BLaER1 (cell line): ENCODE data around the gene TMTC4.

ENCODE experiments used
- H3K27ac ChIP-seq: shearing (Covaris generic); formaldehyde crosslinking; 2 replicates; pipeline ENCODE4 v1.8.1; 2022
- H3K27me3 ChIP-seq: shearing (Covaris generic); formaldehyde crosslinking; 2 replicates; pipeline ENCODE4 v1.8.1; 2022
- H3K36me3 ChIP-seq: shearing (Covaris generic); formaldehyde crosslinking; 2 replicates; pipeline ENCODE4 v1.8.1; 2022
- H3K4me1 ChIP-seq: shearing (Covaris generic); formaldehyde crosslinking; 2 replicates; pipeline ENCODE4 v1.8.1; 2022
- H3K4me2 ChIP-seq: shearing (Covaris generic); formaldehyde crosslinking; 2 replicates; pipeline ENCODE4 v1.8.1; 2022
- H3K4me3 ChIP-seq: shearing (Covaris generic); formaldehyde crosslinking; 2 replicates; pipeline ENCODE4 v1.8.1; 2022
- H3K9ac ChIP-seq: shearing (Covaris generic); formaldehyde crosslinking; 2 replicates; pipeline ENCODE4 v1.8.1; 2022
- H3K9me3 ChIP-seq: shearing (Covaris generic); formaldehyde crosslinking; 2 replicates; pipeline ENCODE4 v1.8.1; 2022
- H4K20me1 ChIP-seq: shearing (Covaris generic); formaldehyde crosslinking; 2 replicates; pipeline ENCODE4 v1.8.1; 2022
- Cebpa-rat ChIP-seq: shearing (Covaris generic); IDR thresholded peaks from 2 replicates; pipeline ENCODE4 v1.8.1; 2022

TMTC4 gene

GRCh38 chr13:100610391-100611347 is 63.9 kb downstream of the TMTC4 start:
- Histone ChIP-seq H3K4me3 (no peak overlapping the region), H3K4me1 (peaks cover 11% of the 10 kb centered on the region), H3K27me3 (no peaks in the 10 kb centered on the region), H3K4me2 (peak overlapping the region; percentile 7; the same call in 1 of the 2 replicates), H3K27ac (no peak overlapping the region), H3K9ac (no peak overlapping the region), H3K9me3 (no peaks in the 10 kb centered on the region), H4K20me1 (no peaks in the 10 kb centered on the region), H3K36me3 (peaks cover 59% of the 10 kb centered on the region)
- no peak for TF ChIP-seq Cebpa-rat

DNA sequence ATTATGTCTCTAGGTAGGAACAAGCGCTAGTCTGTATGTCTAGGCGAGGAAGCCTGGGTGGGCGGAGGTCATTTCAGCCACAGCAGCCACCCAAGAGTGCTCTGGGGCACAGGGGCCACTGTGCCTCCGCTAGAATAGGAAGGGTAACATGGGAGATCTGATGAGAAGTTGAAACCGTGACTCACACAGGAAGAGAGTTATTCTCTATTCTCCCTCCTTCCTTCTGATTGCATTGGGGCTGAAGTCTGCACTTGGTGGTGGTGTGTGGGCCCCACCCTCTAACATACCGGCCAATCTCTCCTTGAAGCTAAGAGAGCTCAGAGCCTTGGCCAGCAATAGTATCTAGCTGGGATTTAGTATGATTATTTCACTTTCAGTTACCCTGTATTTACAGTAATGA is 65.7 kb downstream of the TMTC4 start:
- H3K4me2 ChIP-seq = no peak overlapping the region
- peaks cover 11% of the 10 kb centered on the region for H3K4me1 ChIP-seq
- no peak overlapping the region for H3K4me3 ChIP-seq
- peaks cover 68% of the 10 kb centered on the region for H3K36me3 ChIP-seq
- H4K20me1 ChIP-seq = no peaks in the 10 kb centered on the region
- TF ChIP-seq Cebpa-rat = no peak
- no peak overlapping the region for H3K9ac ChIP-seq
- H3K27me3 ChIP-seq = no peaks in the 10 kb centered on the region
- no peaks in the 10 kb centered on the region for H3K9me3 ChIP-seq
- H3K27ac ChIP-seq = no peak overlapping the region

DNA sequence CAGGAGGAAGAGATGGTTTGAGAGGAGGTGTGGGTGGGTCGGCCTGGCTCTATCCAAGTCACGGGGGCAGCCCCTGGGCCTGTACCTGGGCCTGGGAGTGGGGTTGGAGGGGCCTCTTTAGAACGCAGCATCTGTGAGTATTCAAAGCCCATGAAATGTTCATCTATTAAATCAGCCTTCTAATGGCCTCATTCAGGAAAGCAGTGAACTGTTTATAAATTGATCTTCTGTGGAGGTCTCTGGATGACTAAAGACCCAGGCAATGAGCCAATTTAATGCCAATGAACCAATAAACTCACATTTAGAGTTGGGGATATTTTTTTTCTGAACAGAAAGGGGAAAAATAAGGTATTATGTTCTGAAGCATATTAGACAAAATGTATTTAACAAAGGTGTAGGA is 66.1 kb downstream of the TMTC4 start:
- no peaks in the 10 kb centered on the region for H3K9me3 ChIP-seq
- no peak for TF ChIP-seq Cebpa-rat
- H3K4me3 ChIP-seq = no peak overlapping the region
- no peak overlapping the region for H3K27ac ChIP-seq
- H3K36me3 ChIP-seq = peaks cover 68% of the 10 kb centered on the region
- no peak overlapping the region for H3K4me2 ChIP-seq
- H3K9ac ChIP-seq = no peak overlapping the region
- H3K27me3 ChIP-seq = no peaks in the 10 kb centered on the region
- no peaks in the 10 kb centered on the region for H4K20me1 ChIP-seq
- peaks cover 11% of the 10 kb centered on the region for H3K4me1 ChIP-seq

DNA sequence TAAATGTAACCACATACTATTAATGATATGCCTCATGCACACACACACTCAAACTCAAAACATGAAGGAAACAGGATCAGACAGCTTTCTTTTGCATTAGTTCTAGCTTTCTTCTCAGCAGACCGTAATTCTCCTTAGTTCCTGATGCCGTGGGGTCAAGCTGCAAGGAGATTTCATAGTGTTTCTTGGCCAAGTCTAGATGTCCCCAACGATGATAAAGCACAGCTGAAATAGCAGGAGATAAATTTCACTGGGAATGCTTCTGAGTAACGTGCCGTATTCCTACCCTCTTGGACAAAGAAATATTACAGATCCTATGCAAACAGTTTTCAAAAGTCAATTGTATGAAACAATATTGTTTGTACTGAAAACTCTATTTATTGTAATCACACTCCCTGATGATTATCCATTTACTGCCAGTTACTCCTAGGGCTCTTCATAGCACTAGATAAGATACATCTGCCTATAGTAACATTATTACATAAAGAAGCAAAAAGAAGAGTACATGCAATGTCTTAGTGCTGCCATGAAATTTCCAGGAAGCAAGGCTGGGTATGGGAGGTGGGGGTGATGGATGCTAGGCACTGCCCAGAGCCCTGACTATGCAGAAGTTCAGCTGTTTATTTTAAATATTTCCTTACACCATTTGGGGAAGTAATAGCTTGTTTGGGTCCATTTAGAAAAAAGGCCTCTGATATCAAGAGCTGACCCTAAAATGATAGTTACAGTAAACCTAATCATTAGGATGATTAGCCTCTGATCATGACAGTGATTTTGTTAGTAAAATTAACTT is 69.5 kb downstream of the TMTC4 start:
- no peaks in the 10 kb centered on the region for H3K27me3 ChIP-seq
- H4K20me1 ChIP-seq = no peaks in the 10 kb centered on the region
- peaks cover 4% of the 10 kb centered on the region for H3K4me1 ChIP-seq
- peaks cover 57% of the 10 kb centered on the region for H3K36me3 ChIP-seq
- TF ChIP-seq Cebpa-rat = no peak
- H3K9ac ChIP-seq = no peak overlapping the region
- H3K4me2 ChIP-seq = no peak overlapping the region
- H3K27ac ChIP-seq = no peak overlapping the region
- H3K9me3 ChIP-seq = no peaks in the 10 kb centered on the region
- no peak overlapping the region for H3K4me3 ChIP-seq

DNA sequence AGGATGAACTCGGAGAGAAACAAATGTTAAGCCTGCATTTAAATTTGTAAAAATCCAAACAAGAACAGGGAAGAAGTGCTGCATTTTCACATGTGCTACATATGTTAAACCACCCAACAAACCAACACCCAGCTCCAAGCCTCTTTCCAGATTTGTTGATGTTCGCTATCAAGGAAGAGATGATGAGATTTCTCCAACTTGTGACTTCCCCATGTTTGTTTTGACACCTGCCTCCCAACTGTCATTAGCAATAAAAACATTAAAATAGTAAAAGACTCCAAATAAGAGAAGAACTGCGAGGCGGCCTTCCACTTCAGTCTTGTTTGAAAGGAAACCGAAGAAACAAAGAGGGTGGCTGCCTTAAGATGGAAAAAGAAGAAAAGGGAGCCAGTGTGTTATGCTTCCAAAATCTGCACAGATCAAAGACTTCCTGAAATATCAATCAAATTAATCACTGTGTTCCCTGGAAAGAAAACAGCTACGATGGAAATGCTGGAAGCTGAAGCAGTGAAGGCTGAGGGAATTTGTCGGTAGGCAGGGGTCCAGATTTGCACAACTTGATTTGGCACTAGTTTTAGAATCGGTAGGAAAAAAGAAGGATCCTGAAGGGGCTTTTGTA is 72.0 kb downstream of the TMTC4 start:
- no peaks in the 10 kb centered on the region for H3K4me1 ChIP-seq
- H3K4me2 ChIP-seq = no peak overlapping the region
- H3K27me3 ChIP-seq = no peaks in the 10 kb centered on the region
- H3K9ac ChIP-seq = no peak overlapping the region
- H3K9me3 ChIP-seq = no peaks in the 10 kb centered on the region
- H4K20me1 ChIP-seq = no peaks in the 10 kb centered on the region
- TF ChIP-seq Cebpa-rat = no peak
- no peak overlapping the region for H3K4me3 ChIP-seq
- peaks cover 38% of the 10 kb centered on the region for H3K36me3 ChIP-seq
- no peak overlapping the region for H3K27ac ChIP-seq

DNA sequence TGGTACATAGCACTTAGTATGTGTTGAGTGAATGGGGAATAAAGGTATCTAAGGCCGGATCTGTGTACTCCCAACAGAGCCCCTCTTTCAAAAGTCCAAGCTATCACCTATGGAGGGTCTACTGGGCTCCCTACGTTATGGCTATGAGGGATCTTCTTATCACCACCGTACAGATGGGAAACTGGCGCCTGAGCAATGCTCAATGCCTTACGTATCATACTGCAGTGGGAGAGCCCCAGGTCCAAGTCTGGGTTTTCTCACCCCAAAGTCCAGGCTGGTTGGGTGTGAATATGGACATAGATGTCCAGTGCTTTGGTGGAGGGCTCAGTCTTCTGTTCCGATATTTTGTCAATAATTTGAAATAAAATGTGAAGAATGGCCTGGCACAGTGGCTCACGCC is 72.9 kb downstream of the TMTC4 start:
- H3K4me3 ChIP-seq = no peak overlapping the region
- H3K36me3 ChIP-seq = peaks cover 29% of the 10 kb centered on the region
- no peak overlapping the region for H3K9ac ChIP-seq
- no peaks in the 10 kb centered on the region for H4K20me1 ChIP-seq
- no peak overlapping the region for H3K4me2 ChIP-seq
- H3K9me3 ChIP-seq = no peaks in the 10 kb centered on the region
- TF ChIP-seq Cebpa-rat = no peak
- H3K4me1 ChIP-seq = no peaks in the 10 kb centered on the region
- no peaks in the 10 kb centered on the region for H3K27me3 ChIP-seq
- H3K27ac ChIP-seq = no peak overlapping the region

DNA sequence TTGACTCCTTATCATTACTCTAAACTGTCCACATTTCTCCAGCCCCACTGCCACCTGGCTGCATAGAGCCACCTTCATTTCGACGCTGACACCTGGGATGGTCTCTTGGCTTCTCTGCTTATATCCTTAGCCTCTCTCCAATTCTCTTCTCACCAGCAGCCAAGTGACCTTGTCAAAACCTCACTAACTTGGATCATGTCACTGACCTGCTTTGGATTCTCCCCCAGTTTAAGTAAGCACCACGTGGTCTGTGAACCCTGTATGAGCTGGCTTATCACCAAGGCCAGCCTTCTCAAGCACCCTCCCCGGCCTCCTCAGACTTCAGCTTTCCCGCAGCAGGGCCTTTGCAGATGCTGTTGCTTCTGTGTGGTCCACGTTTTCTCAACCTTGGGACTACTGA is 73.7 kb downstream of the TMTC4 start:
- TF ChIP-seq Cebpa-rat = no peak
- Histone ChIP-seq H3K4me2 (no peak overlapping the region), H3K4me3 (no peak overlapping the region), H4K20me1 (no peaks in the 10 kb centered on the region), H3K4me1 (no peaks in the 10 kb centered on the region), H3K27me3 (no peaks in the 10 kb centered on the region), H3K36me3 (peaks cover 21% of the 10 kb centered on the region), H3K27ac (no peak overlapping the region), H3K9me3 (no peaks in the 10 kb centered on the region), H3K9ac (no peak overlapping the region)

GRCh38 chr13:100600461-100600860 is 74.1 kb downstream of the TMTC4 start:
- no peak for TF ChIP-seq Cebpa-rat
- H3K4me1 ChIP-seq = no peaks in the 10 kb centered on the region
- H3K4me2 ChIP-seq = no peak overlapping the region
- H3K36me3 ChIP-seq = peaks cover 16% of the 10 kb centered on the region
- H3K9me3 ChIP-seq = 0 out of 2 replicates have a peak, but pooled peaks cover under 1% of the 10 kb centered on the region
- H4K20me1 ChIP-seq = no peaks in the 10 kb centered on the region
- H3K27me3 ChIP-seq = no peaks in the 10 kb centered on the region
- H3K9ac ChIP-seq = no peak overlapping the region
- H3K27ac ChIP-seq = no peak overlapping the region
- H3K4me3 ChIP-seq = no peak overlapping the region

DNA sequence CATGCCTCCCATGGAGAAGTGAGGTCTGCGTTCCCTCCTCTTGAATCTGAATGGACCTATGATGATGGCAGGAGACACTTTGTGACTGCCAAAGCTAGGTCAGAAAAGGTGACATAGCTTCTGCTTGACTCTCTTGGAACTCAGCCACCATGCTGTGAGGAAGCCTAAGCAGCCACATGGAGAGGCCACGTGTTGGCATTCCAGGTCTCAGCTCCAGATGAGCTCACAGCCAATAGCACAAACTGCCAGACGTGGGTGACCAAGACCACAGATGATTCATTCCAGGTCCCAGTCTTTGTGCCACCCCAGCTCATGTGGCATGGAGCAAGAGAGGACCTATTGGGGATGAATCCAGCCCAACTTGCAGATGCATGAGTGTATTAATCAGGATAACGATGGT is 77.3 kb downstream of the TMTC4 start:
- Histone ChIP-seq H4K20me1 (no peaks in the 10 kb centered on the region), H3K4me3 (no peak overlapping the region), H3K36me3 (0 out of 2 replicates have a peak, but pooled peaks cover 4% of the 10 kb centered on the region), H3K27ac (no peak overlapping the region), H3K9me3 (peaks cover 7% of the 10 kb centered on the region; the same call in 1 of the 2 replicates), H3K27me3 (no peaks in the 10 kb centered on the region), H3K9ac (no peak overlapping the region), H3K4me1 (no peaks in the 10 kb centered on the region), H3K4me2 (no peak overlapping the region)
- no peak for TF ChIP-seq Cebpa-rat

DNA sequence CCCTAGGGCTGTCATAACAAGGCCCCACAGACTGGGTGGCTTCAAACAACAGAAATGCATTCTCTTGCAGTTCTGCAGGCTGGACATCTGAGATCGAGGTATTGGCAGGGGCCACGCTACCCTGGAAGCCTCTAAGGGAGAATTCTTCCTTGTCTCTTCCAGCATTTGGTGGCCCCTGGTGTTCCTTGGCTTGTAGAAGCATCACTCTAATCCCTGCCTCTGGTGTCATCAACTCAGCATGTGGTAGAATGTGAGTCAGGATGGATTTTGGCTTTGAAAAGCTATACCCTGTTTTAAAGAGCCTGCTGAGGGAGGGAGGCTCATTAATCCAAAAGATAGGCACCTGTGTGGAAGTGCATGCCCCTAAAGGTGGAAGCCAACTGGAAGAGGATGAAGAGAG is 78.1 kb downstream of the TMTC4 start:
- TF ChIP-seq Cebpa-rat = no peak
- peaks cover 7% of the 10 kb centered on the region; the same call in 1 of the 2 replicates for H3K9me3 ChIP-seq
- no peak overlapping the region for H3K9ac ChIP-seq
- no peaks in the 10 kb centered on the region for H4K20me1 ChIP-seq
- H3K27ac ChIP-seq = no peak overlapping the region
- H3K4me3 ChIP-seq = no peak overlapping the region
- H3K36me3 ChIP-seq = no peaks in the 10 kb centered on the region
- H3K4me1 ChIP-seq = no peaks in the 10 kb centered on the region
- H3K27me3 ChIP-seq = no peaks in the 10 kb centered on the region
- H3K4me2 ChIP-seq = no peak overlapping the region
